Panc1 (cell line): ENCODE measurements around the gene NPPB. TPM values are rescaled to one million over a fixed set of nuclear protein-coding genes. Genes with fewer than 3 reads are reported as not detected.

Experiments
- ATAC-seq: fragments of 200-7000 bp; cut with Tn5 transposase; 2 replicates; pipeline ENCODE4 v1.9.1; 2020; ENCODE audit warnings: mild to moderate bottlenecking, moderate library complexity
- BruUV-seq: library from RNA; stranded (reverse); fragments of 400-500 nt; replicated peaks from 2 replicates; lab custom pipeline; 2021; lab: Mats Ljungman, UMichigan
- CTCF ChIA-PET: fragments of 300-600 bp; sonication (Branson Sonifier 250); formaldehyde crosslinking; loops from one replicate; lab custom pipeline; 2022; ENCODE audit warnings: antibody characterized with exemption; lab: Charles Lee
- POLR2A ChIA-PET: fragments of 300-600 bp; sonication (Branson Sonifier 250); formaldehyde crosslinking; loops from one replicate; lab custom pipeline; 2022; ENCODE audit warnings: antibody characterized with exemption; lab: Charles Lee
- DNase-seq: peaks from one replicate; pipeline ENCODE4 v3.0.0-alpha.2; 2010; ENCODE audit warnings: low read depth, low spot score
- H3K27ac ChIP-seq: 2 replicates; pipeline ENCODE4 v1.5.1; 2011; ENCODE audit warnings: mild to moderate bottlenecking, low read length, inconsistent platforms
- H3K27me3 ChIP-seq: fragments of 200-500 bp; sonication (Bioruptor generic); 2 replicates; pipeline ENCODE4 v1.6.0; 2014; ENCODE audit warnings: low read length, inconsistent platforms; ENCODE audit not compliant: control insufficient read depth, insufficient read depth
- H3K36me3 ChIP-seq: fragments of 200-500 bp; sonication (Bioruptor generic); 2 replicates; pipeline ENCODE4 v1.5.1; 2014; ENCODE audit warnings: inconsistent platforms, mild to moderate bottlenecking, low read length, moderate library complexity; ENCODE audit not compliant: control insufficient read depth, insufficient read depth
- H3K4me1 ChIP-seq: 2 replicates; pipeline ENCODE4 v1.5.1; 2011; ENCODE audit warnings: inconsistent platforms, mild to moderate bottlenecking, low read length, moderate library complexity; ENCODE audit not compliant: control insufficient read depth, insufficient read depth
- H3K4me3 ChIP-seq, 2 experiments: 2 replicates each; pipeline ENCODE4 v1.5.1; 2011 to 2012; ENCODE audit warnings: low read depth in 2 of 2, low read length in 2 of 2, mild to moderate bottlenecking in 2 of 2, inconsistent platforms in 1 of 2, moderate library complexity in 1 of 2
- H3K9me3 ChIP-seq: fragments of 200-500 bp; sonication (Bioruptor generic); 2 replicates; pipeline ENCODE4 v1.5.1; 2014; ENCODE audit warnings: low read depth, mild to moderate bottlenecking, inconsistent platforms, low read length, moderate library complexity; ENCODE audit not compliant: control insufficient read depth, insufficient read depth
- POLR2AphosphoS5 ChIP-seq: IDR thresholded peaks from 2 replicates; pipeline ENCODE4 v1.6.1; 2012; ENCODE audit warnings: mild to moderate bottlenecking, low read depth, low read length, moderate library complexity
- SIN3A ChIP-seq: IDR thresholded peaks from 2 replicates; pipeline ENCODE4 v1.6.1; 2012; ENCODE audit warnings: low read depth, mild to moderate bottlenecking, low read length, moderate library complexity, borderline replicate concordance; ENCODE audit not compliant: insufficient read depth
- TCF7L2 ChIP-seq: IDR thresholded peaks from 2 replicates; pipeline ENCODE4 v1.6.1; 2011; ENCODE audit warnings: mild to moderate bottlenecking, low read depth, low read length, inconsistent platforms
- in situ Hi-C: cut with HindIII; loops from 2 replicates; pipeline ENCODE4 v1.10.0; 2016; ENCODE audit warnings: low sequenced_read_pairs, low pct_unique_long_range_greater_than_20kb
- intact Hi-C: fragments of 100-400 bp; cut with micrococcal nuclease; formaldehyde crosslinking; loops from one replicate; pipeline ENCODE4 v1.10.0; 2022; ENCODE audit not compliant: unreplicated experiment
- total RNA-seq: library from RNA; stranded (reverse); gene quantifications from one replicate; pipeline ENCODE4 v1.2.1, GENCODE V29; 2021; ENCODE audit not compliant: unreplicated experiment
- TF ChIP-seq, protein P1 (sequence below), 2 experiments: IDR thresholded peaks; 2 replicates each; pipeline ENCODE4 v1.6.1; 2011 to 2012; ENCODE audit warnings: low read depth in 2 of 2, control low read depth in 1 of 2, low read length in 1 of 2, mild to moderate bottlenecking in 1 of 2, moderate library complexity in 1 of 2; ENCODE audit not compliant: insufficient read depth in 1 of 2
- TF ChIP-seq, protein P2 (sequence below): fragments of 450-650 bp; IDR thresholded peaks from 2 replicates; pipeline ENCODE4 v1.5.1; 2017; ENCODE audit warnings: mild to moderate bottlenecking

The NPPB gene
- total RNA-seq, 1 experiment from 2014 or later = not detected

DNA sequence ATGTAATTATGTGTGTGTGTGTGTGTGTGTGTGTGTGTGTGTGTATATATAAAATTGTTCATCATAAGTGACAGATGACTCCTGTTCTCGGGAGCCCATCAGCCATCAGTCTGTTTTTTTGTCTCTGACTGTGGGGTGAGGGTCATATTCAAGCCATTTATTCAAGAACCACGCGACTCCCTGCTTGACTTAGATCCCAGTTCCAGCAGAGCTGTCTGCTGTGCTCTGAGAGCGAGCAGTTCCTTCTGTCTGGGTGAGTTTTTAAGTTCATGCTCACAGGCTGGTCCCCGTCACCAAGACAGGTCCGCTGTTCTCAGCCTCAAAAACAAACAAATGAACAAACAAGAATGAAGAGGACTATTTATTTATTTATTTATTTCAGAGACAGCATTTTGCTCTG, 18.3 kb upstream of the NPPB start:
- CTCF ChIA-PET = no interaction called here
- POLR2A ChIA-PET = interaction anchor here (0.6 kb wide), 1 partner anchor 213 kb away, joined by 6 read pairs; no protein-coding TSS in a partner anchor

DNA sequence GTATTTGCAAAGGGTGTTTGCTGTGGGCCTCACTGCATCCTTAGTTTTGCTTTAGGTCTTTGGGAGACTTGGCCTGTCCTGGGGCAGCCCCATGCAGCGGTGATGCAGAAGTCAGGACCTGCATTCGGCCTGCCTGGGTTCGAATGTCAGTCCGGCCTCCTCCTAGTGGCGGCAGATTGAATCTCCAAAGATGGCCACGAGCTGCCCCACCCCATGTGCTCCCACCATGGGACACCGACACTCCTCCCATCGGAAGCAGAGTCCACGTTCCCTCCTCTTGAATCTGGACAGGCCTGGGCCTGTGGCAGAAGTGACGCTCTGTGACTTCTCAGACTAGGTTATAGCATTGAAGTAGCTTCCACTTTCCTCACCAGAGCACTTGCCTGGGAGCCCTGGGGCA, 16.3 kb upstream of the NPPB start:
- H3K36me3 ChIP-seq = no peaks in the 10 kb centered on the region
- in situ Hi-C loops = no loop called here
- no peak overlapping the region for H3K27ac ChIP-seq
- H3K27me3 ChIP-seq = no peaks in the 10 kb centered on the region; the same call in 1 of the 2 replicates
- ATAC-seq (no peak), DNase-seq (no peak)
- no peak overlapping the region for H3K4me3 ChIP-seq
- ChIA-PET POLR2A (no interaction called here), CTCF (no interaction called here)
- H3K4me1 ChIP-seq = no peaks in the 10 kb centered on the region
- intact Hi-C loops = no loop called here
- BruUV-seq = no TSS peak
- TF ChIP-seq, protein P1, sequence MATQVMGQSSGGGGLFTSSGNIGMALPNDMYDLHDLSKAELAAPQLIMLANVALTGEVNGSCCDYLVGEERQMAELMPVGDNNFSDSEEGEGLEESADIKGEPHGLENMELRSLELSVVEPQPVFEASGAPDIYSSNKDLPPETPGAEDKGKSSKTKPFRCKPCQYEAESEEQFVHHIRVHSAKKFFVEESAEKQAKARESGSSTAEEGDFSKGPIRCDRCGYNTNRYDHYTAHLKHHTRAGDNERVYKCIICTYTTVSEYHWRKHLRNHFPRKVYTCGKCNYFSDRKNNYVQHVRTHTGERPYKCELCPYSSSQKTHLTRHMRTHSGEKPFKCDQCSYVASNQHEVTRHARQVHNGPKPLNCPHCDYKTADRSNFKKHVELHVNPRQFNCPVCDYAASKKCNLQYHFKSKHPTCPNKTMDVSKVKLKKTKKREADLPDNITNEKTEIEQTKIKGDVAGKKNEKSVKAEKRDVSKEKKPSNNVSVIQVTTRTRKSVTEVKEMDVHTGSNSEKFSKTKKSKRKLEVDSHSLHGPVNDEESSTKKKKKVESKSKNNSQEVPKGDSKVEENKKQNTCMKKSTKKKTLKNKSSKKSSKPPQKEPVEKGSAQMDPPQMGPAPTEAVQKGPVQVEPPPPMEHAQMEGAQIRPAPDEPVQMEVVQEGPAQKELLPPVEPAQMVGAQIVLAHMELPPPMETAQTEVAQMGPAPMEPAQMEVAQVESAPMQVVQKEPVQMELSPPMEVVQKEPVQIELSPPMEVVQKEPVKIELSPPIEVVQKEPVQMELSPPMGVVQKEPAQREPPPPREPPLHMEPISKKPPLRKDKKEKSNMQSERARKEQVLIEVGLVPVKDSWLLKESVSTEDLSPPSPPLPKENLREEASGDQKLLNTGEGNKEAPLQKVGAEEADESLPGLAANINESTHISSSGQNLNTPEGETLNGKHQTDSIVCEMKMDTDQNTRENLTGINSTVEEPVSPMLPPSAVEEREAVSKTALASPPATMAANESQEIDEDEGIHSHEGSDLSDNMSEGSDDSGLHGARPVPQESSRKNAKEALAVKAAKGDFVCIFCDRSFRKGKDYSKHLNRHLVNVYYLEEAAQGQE (IDR thresholded peaks at IDR 0.05; ENCODE audit: insufficient read depth in 1 of 2, low read depth in 2 of 2, low read length in 1 of 2) = no peak
- TF ChIP-seq SIN3A = no peak
- TF ChIP-seq POLR2AphosphoS5 = no peak
- TF ChIP-seq, protein P2, sequence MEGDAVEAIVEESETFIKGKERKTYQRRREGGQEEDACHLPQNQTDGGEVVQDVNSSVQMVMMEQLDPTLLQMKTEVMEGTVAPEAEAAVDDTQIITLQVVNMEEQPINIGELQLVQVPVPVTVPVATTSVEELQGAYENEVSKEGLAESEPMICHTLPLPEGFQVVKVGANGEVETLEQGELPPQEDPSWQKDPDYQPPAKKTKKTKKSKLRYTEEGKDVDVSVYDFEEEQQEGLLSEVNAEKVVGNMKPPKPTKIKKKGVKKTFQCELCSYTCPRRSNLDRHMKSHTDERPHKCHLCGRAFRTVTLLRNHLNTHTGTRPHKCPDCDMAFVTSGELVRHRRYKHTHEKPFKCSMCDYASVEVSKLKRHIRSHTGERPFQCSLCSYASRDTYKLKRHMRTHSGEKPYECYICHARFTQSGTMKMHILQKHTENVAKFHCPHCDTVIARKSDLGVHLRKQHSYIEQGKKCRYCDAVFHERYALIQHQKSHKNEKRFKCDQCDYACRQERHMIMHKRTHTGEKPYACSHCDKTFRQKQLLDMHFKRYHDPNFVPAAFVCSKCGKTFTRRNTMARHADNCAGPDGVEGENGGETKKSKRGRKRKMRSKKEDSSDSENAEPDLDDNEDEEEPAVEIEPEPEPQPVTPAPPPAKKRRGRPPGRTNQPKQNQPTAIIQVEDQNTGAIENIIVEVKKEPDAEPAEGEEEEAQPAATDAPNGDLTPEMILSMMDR = no peak
- TF ChIP-seq TCF7L2 = no peak
- H3K9me3 ChIP-seq = no peaks in the 10 kb centered on the region

More for the DNA sequence above, 18.3 kb upstream of the NPPB start:
- intact Hi-C loops (no loop called here), in situ Hi-C loops (no loop called here)
- no peaks in the 10 kb centered on the region for H3K36me3 ChIP-seq
- no peaks in the 10 kb centered on the region; the same call in 1 of the 2 replicates for H3K27me3 ChIP-seq
- H3K4me3 ChIP-seq = no peak overlapping the region
- DNase-seq (no peak), ATAC-seq (no peak)
- TF ChIP-seq TCF7L2 (no peak), POLR2AphosphoS5 (no peak), SIN3A (no peak)
- TF ChIP-seq, protein P1 (IDR thresholded peaks at IDR 0.05; ENCODE audit: insufficient read depth in 1 of 2, low read depth in 2 of 2, low read length in 1 of 2) = no peak
- TF ChIP-seq, protein P2 = no peak
- no peaks in the 10 kb centered on the region for H3K4me1 ChIP-seq
- no TSS peak for BruUV-seq
- no peak overlapping the region for H3K27ac ChIP-seq
- no peaks in the 10 kb centered on the region for H3K9me3 ChIP-seq
